HG03025 (cell line): ENCODE results near the gene MAML2.

Source experiments
- ATAC-seq: cut with Tn5 transposase; IDR thresholded peaks from one replicate; pipeline ENCODE4 v1.9.1; 2021; ENCODE audit warnings: mild to moderate bottlenecking, moderate library complexity; ENCODE audit not compliant: unreplicated experiment, low FRiP score

The MAML2 gene

DNA sequence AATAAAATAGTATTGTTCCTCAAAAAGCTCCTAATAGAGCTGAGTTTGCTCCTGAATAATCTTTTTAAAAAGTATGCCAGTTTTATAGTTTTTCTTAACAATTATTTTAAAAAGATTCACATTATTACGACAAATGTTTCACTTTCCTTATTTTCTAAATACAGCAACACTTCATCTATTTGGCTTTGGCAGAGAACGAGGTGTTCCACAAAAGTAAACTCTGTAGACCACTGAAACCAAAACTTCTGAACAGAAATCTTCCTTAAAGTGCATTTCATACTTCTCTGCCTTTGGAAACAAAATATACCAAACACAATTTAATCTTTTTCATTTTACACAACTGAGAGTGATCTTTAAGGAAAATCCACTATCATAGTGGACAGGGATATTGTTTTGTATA lies 285.5 kb downstream of the MAML2 start:
- ATAC-seq, result no peak

DNA sequence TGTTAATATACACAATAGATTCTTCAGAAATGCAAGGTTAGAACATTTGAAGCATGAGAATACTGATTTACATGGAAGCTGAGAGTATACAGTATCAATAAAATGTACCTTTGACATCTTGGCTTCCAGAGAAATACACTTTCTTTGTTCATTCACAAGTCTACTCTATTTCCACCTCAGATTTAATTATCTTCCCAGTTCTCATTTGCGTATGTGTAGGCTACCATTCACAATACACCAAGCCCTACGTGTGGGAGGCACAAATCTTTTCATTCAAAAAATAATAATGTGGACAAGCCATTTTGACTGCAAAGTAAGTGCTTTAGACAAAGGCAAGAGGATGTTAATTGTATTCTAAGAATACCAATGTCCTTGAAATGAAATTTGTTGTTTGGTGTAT lies 286.4 kb downstream of the MAML2 start:
- ATAC-seq, result no peak

DNA sequence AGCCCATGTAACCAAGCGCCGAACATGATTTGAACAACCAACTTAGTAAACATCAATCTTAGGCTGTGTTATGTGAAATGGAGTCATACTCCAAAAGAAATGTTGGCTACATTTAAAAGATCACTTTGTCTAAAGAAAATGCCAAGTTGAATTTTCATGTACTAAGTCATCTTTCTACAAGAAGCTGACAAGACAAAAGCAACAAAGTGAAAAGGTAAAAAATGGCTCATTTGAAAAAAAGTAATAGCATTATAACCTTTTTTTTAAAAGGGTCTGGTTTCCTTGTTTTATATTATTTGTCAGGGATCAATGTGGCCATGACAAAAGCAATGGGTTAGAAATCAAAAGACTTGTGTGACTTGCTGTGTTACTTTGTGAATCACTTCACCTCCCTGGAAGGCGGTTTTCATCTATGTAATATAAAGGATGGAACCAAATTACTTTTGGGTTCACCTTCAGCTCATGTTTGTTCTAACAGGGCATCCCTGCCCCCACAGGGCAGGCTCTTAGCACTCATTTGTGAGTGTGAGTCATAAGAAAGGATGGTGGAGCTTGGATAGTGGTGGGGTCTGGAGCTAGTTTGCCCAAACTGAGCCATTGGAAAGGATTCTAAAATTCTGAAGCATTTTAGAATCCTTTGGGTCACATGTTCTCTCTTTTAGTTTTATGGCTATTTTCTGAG lies 287.1 kb downstream of the MAML2 start:
- ATAC-seq, result no peak

DNA sequence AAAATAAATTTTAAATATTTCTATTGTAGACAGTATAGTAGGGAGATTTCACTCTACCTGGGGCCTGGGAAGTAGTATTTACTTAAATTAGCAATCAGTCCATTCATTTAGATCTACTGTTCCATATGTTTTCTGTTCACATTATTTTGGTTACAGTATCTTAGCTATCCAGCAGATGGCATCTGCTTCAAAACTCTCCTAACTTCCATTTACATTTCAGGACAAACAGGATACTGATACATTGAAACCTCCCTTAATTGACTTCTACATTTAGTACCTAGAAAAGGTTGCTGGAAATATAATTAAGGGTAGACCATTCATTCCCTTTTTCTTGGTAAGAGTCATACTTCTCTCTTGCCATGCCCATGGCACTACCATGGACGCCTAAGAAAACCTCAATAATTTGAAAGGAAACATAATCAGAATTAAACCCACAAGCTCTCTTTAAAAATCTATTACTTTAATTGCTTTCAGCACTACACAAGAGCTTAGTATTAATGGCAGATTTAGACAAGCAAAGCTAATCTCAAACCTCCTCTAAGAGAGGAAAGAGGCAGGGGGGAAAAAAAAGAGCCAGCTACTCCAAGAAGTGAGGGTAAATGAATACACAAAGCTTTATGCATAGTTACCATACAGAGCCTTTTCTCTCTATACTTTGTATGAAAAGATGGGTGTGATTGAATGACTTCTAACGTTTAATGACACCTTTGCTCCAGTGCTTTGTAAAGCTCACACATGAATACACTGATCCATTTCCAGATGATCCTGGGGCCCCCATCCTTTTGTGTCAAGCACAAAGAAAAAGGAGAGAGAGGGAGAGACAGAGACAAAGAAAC lies 287.9 kb downstream of the MAML2 start:
- ATAC-seq, result no peak

DNA sequence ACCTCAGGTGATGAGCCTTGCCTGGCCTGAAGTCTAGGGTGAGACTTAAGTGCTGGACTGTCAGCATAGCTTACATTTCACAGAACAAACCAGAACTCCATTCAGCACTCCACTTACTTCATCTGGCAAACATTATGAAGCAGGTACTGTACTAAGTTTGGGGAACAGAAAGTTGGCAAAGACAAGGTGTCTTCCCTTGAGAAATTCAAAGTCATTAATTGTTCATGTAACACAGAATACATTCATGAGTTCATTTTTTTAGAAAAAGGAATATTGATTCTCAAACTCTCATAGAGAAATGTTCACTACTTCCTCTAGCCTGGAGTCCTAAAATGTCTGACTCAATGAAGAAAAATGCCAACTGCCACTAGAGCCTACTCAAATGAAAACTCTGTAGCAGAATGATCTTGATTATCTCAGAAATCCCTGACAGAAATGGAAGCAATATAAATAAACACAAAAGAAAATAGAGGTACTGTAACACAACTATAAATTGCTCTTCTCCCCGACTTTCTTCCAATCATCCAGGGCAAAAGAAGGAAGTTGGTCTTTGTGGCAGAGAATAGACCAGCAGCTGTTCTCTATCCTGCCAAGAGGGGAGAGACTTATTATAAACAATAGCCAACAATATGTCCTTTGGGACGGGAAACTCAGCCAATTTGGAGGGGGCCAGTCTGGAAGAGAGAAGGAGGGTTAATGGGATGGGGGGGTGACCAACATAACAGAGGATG lies 289.9 kb downstream of the MAML2 start:
- ATAC-seq, result no peak

DNA sequence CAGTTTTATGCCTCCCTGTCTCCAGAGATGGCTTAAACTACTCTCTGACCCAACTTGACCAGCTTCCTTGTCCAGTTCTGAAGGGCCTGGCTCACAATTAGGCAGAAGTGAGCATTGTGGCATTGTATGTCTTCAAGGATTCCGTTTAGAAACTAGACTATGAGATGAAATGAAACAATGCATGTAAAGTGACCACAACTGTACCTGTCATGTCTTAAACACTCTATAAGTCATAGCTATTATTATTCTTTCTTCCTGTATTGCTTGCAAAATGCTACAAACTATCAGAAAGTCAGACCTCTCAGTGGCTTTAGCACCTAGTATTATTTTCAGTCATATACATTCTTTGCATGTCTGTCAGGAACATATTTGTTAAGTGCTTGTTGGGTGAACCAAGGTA lies 291.2 kb downstream of the MAML2 start:
- ATAC-seq, result peak; percentile 97

DNA sequence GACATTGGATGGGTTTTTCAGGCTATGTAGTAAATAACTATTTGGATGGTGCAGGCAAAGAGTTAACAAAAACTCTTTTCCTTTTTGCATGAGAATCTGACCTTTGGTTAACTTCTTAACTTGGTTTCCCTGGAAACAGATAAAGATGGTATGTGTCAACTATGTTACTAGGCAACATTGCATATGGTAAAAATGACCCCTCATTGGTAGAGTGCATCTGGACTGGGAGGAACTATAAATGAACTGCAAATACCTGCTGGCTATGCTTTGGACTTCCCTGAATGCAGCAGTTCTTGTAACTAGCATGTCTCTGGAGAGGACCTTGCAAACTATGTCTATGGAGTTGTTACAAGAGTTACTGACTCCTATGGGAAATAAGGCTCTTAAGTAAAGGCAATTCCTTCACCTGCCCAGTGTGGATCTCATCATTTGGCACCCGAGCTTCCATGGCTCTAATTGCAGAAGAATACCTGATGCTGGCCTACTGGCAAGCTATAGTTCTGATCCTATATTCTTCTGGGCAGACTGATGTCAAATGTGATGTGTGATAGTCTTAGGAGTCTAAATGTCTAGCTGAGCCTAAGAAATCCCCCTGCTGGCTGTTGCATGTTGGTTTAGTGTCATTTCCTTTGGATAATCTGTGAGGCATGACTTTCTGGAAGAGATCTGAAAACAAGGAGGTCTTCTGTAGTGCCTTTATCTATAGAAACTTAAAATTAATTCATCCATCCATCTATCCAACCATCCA lies 292.4 kb downstream of the MAML2 start:
- no peak for ATAC-seq

DNA sequence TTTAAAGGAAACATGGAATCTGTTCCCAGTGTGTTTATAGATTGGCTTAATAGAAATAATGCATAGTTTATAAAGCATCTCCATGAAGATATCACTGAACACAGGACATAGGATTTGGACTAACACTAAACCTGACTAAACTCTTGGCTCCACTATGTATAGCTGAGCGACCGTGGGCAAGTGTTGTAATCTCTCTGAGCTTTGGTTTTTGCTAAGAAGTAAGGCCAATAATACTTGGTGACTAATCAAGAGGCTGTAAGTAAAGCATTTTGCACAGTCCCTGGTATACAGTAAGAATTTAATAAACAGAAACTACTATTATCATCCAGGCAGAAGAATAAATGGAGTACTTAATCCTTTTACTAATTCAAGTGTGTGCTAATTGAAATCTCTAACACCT lies 293.6 kb downstream of the MAML2 start:
- ATAC-seq, result no peak

DNA sequence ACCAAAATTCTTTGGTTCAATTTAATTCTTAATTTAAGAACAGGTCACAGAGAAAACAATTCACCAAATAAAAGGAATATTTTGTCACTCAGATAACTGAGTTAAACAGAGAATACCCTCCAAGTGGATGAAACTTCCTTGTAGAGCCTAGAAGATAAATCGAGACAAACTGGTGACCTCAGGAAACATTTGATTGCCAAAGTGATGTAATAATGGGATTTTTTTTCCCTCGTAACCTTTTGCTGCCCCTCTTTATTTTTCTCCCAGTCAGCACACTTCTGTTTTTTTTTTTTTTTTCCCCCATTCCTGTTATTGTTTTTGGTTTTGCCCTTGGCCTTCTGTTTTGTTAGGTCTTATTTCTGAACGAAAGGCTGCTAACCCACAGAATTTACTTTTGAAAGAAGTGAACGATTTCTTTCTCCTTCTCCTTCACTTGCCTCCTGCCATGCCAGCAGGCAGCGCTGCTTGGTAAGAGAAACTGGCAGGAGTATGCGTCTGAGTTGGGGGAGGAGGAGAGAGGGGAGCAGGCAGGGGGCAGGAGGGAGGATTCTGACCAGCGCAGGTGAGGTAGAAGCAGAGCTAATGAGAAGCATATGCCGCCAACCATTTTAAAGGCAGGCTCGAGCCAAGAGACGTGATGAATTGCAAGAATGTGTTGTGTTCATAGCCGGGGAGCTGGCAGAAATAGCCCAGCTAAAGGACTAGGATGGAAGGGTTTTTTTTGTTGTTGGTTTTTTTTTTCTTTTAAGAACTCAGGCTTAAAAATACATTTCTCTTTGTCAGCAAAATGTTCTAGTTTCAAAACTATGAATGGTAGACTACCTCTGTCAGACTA lies 297.2 kb downstream of the MAML2 start:
- no peak for ATAC-seq

DNA sequence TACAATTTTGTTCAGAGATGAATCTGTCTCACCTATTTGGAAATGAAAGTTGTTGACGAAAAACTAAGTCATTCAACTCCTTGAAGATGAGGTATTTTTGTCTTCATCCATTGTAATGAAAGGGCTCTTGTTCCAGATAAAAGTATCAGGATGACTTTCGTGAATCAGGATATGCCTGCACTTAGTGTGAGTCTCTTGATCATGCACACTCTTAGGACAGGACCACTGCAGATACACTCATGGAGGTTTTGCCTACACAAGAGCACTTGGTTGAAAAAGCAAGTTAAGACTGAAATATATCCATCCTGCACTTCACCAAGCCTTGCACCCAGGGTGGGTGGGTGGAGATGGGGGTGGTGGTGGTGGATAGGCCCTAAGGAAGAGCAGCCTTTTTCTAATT lies 298.2 kb downstream of the MAML2 start:
- ATAC-seq, result no peak

DNA sequence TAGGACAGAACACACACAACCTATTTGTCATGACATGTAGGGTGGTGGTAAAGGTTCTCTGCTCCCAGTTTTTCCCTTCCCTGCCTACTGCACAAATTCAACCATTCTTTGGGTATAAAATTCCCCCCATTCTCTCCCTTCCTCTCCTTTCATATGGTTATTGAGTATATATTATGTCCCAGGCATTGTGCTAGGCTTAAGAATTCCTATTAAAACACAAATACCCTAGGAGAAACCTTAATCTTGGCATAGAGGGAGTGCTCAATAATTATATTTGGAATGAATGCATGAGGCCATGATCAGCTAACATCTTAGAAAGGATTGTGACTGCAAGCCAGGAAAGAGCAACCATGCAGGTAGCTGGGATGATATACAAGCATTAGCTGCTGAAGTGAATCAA lies 298.7 kb downstream of the MAML2 start:
- no peak for ATAC-seq

DNA sequence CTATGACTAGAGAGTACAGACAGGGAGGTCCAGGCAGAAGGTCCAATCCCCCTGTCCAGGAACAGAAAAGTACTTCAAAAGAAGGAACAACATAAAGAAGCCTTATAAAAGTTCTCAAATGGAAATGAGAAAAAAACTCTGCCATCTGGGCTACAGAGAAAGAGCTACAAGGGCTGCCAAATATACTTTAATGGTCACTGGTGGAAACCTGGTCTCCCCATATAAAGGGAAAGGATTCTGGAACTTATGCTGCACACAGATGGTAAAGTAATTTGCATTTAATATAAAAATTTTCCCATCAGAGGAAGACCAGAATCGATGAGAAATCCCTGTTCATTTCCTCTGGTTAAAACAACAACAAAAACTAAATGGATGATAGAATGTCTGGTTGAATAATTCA lies 299.7 kb downstream of the MAML2 start:
- ATAC-seq, result no peak

DNA sequence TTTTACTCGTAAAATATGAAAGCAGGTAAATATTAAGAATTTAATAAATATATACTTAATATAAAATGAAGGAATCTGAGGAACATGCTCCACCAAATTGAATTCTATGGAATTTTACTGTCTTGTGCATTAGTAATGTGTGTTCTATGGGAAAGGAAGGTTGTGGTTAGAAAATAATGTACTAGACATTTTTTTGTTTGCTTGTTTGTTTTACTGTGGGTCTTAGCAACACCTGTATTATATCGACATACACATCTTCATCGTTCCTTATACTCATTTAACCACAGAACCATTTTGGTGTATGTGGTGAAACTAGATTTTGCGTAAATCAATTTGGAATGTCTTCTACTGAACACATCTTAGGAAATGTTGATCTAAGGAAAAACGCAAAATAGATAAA lies 304.9 kb downstream of the MAML2 start:
- no peak for ATAC-seq

DNA sequence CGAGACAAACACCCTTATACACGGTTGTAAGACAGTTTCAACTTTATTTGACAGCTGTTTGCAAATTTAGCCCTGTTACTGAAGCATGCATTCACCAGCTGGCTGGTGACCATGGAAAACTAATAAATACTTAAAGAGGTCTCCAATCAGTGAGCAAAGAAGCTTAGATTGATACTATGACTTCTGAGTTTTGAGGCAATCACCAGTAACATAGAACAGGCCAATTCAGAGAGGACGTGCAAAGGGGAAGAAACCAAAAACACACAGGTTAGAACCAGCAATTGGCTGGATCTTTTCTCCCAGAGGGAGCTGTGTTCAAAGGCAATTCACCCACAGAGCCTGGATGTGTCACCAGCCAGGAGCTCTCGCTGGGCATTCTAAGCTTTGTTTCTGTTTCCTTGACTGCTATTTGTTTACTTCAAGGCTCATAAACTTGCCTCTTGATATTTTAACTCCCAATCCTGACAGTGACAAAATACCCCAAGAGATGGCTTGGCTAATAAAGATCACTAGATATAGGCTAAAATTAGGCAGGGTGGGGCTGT lies 305.5 kb downstream of the MAML2 start:
- ATAC-seq, result no peak

DNA sequence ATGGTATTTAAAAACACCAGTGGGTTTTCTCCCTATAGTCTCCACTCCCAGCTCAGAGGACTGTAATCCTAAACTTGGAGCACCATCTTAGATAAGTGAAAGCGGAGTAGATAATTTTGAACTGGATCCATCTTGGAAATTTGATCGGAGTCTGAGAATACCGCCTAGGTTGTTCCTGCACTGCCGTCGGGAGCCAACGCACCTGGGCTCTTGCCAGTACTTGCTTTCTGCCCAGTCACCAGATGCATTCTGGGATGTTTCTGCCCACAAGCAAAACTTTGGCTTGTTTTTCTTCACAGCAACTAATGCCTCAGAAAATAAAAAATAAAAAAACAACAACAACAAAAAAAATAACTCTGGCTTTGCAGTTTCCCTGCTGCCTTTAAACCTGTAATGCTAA lies 306.1 kb downstream of the MAML2 start:
- no peak for ATAC-seq

DNA sequence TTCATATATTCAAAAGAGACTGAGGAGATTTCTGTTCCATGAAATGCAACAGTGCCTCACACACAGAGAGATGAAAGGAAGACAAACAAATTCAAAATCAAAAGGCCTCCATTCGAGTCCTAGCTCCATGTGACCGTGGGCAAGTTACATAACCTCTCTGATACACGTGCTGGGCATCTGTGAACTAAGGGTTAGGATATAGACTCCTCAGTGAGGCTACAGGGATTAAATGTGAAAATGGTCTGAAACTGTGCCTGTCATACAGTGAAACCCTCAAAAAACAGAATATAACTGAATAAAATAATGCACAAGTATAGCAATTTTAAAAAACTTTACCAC lies 307.3 kb downstream of the MAML2 start:
- no peak for ATAC-seq

DNA sequence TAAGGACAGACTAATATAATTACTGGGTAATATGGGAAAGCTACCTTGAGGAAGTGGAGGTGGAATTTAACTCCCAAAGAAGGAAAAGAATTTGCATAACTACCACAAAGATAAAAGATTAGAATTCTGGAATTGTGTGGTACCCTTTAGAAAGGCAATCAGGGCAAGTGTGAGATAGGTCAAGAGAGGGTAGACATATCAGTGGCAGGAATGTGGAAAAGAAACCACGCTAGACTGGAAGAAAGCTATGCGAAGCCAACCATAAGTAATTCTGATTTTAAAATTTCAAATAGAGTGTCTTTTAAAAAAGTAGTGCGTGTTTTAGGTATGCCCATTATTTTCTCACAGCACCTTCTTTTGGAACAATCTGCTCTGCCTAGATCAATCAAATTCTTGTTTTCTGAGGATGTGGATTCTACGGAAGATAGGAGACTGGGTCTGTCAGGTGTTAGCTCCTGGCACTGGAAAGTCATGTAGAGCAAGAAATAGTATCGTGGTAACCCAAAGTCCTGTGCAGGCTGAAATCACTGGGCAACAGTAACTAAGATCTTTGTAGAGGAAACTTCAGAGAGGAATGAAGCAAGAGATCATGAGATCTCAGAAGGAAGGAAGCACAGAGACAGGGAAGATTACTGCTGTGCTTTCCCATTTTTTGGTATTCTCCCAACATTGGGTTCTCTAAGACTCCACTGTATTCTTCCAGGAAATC lies 307.8 kb downstream of the MAML2 start:
- ATAC-seq, result no peak

DNA sequence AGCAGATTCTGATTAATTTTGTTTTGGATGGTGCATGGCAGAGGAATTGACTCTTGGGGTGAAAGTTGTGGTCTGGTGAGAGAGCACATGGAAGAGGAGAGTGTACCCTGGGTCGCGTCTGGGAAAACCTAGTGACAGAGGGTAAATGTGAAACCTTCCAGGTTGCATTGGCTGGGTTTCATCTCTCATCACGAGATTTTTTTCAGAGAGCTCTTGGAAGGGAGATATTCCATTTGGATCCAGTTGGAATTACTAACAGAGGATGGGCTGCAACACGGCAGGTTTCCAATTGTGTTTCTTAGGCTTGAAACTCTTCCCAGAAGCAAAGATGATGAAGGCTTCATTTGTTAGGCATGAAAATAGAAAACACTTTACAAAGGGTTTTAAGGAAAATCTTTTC lies 309.4 kb downstream of the MAML2 start:
- no peak for ATAC-seq

DNA sequence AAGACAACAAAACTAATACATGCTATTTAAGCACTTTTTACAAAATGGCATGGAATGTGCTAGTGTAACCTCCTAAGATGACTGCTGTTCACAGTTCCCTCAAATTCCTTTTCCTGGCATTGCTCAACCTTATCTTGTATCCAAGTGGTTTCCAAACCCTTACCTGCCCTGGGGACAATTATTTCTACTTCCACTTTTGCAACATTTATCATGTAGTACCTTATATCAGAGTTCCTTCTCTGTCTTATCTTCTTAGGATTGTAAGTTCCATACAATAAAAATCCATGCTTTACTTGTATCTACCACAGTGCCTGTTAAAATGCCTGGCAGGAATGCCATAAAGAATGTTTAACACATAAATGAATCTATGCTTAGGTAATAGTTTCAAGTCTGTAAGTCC lies 309.9 kb downstream of the MAML2 start:
- ATAC-seq, result no peak
